Mesenchymal stem cell (in vitro differentiated cells and primary cell): ENCODE results near the gene EVC.

ENCODE experiments used
- DNase-seq: peaks from one replicate; pipeline ENCODE4 v3.0.0-alpha.2; 2013
- H2AFZ ChIP-seq: one replicate; pipeline ENCODE4 v1.6.1; 2013; ENCODE audit warnings: low read depth, mild to moderate bottlenecking, control low read depth, inconsistent platforms, low read length, moderate library complexity
- H2AK5ac ChIP-seq: 2 replicates; pipeline ENCODE4 v1.6.1; 2013; ENCODE audit warnings: low read length, moderate library complexity, mild to moderate bottlenecking, inconsistent platforms; ENCODE audit not compliant: severe bottlenecking
- H2BK120ac ChIP-seq: one replicate; pipeline ENCODE4 v1.6.1; 2013; ENCODE audit warnings: low read depth, mild to moderate bottlenecking, inconsistent platforms, low read length, moderate library complexity
- H2BK12ac ChIP-seq, 2 experiments: one replicate each; pipeline ENCODE4 v1.6.1; 2013; ENCODE audit warnings: inconsistent platforms in 2 of 2, low read length in 2 of 2, mild to moderate bottlenecking in 2 of 2, moderate library complexity in 2 of 2, control low read depth in 1 of 2
- H2BK15ac ChIP-seq: one replicate; pipeline ENCODE4 v1.6.1; 2013; ENCODE audit warnings: mild to moderate bottlenecking, low read depth, inconsistent platforms; ENCODE audit not compliant: poor library complexity, severe bottlenecking
- H2BK5ac ChIP-seq: 2 replicates; pipeline ENCODE4 v1.6.1; 2013; ENCODE audit warnings: low read depth, mild to moderate bottlenecking, low read length, control low read depth, inconsistent platforms; ENCODE audit not compliant: poor library complexity, severe bottlenecking
- H3K14ac ChIP-seq, 2 experiments: one replicate each; pipeline ENCODE4 v1.6.1; 2013; ENCODE audit warnings: inconsistent platforms in 2 of 2, low read length in 2 of 2, control low read depth in 1 of 2, mild to moderate bottlenecking in 1 of 2, moderate library complexity in 1 of 2
- H3K18ac ChIP-seq, 2 experiments: one replicate each; pipeline ENCODE4 v1.6.1; 2013; ENCODE audit warnings: inconsistent platforms in 2 of 2, low read length in 2 of 2, control low read depth in 1 of 2, low read depth in 1 of 2, mild to moderate bottlenecking in 1 of 2
- H3K23ac ChIP-seq, 2 experiments: one replicate each; pipeline ENCODE4 v1.6.1; 2013; ENCODE audit warnings: inconsistent platforms in 2 of 2, low read length in 2 of 2, mild to moderate bottlenecking in 2 of 2, moderate library complexity in 2 of 2, control low read depth in 1 of 2
- H3K27ac ChIP-seq: 2 replicates; pipeline ENCODE4 v1.5.1; 2013; ENCODE audit warnings: mild to moderate bottlenecking, moderate library complexity, low read length, control low read depth, inconsistent platforms; ENCODE audit not compliant: poor library complexity, severe bottlenecking
- H3K27me3 ChIP-seq, 2 experiments: 2 replicates each; pipeline versions ENCODE4 v1.6.1 to v1.7.0; 2013; ENCODE audit warnings: low read length in 2 of 2, mild to moderate bottlenecking in 2 of 2, moderate library complexity in 2 of 2, control low read depth in 1 of 2, inconsistent platforms in 1 of 2; ENCODE audit not compliant: control insufficient read depth in 1 of 2, insufficient read depth in 1 of 2
- H3K36me3 ChIP-seq, 2 experiments: 2 replicates each; pipeline versions ENCODE4 v1.6.1 to v1.7.0; 2013; ENCODE audit warnings: low read length in 2 of 2, control low read depth in 1 of 2, inconsistent platforms in 1 of 2, low read depth in 1 of 2, mild to moderate bottlenecking in 1 of 2; ENCODE audit not compliant: insufficient read depth in 2 of 2, control insufficient read depth in 1 of 2
- H3K4ac ChIP-seq, 2 experiments: one replicate each; pipeline ENCODE4 v1.6.1; 2013; ENCODE audit warnings: inconsistent platforms in 2 of 2, low read length in 2 of 2, mild to moderate bottlenecking in 2 of 2, moderate library complexity in 2 of 2, control low read depth in 1 of 2, low read depth in 1 of 2
- H3K4me1 ChIP-seq: 2 replicates; pipeline ENCODE4 v1.6.1; 2013; ENCODE audit warnings: low read depth, low read length, control low read depth; ENCODE audit not compliant: control insufficient read depth, insufficient read depth
- H3K4me2 ChIP-seq: 2 replicates; pipeline ENCODE4 v1.6.1; 2013; ENCODE audit warnings: low read length, mild to moderate bottlenecking, inconsistent platforms; ENCODE audit not compliant: poor library complexity, severe bottlenecking
- H3K4me3 ChIP-seq, 2 experiments: 2 replicates each; pipeline versions ENCODE4 v1.5.1 to v1.7.0; 2013; ENCODE audit warnings: low read length in 2 of 2, mild to moderate bottlenecking in 2 of 2, control low read depth in 1 of 2, low read depth in 1 of 2; ENCODE audit not compliant: insufficient read depth in 1 of 2
- H3K79me1 ChIP-seq: replicated peaks from 2 replicates; pipeline ENCODE4 v1.6.1; 2013; ENCODE audit warnings: mild to moderate bottlenecking, control low read depth, low read length, inconsistent platforms; ENCODE audit not compliant: poor library complexity, severe bottlenecking
- H3K9ac ChIP-seq: 2 replicates; pipeline ENCODE4 v1.7.0; 2013; ENCODE audit warnings: mild to moderate bottlenecking, low read length, moderate library complexity
- H3K9me3 ChIP-seq: 2 replicates; pipeline ENCODE4 v1.7.0; 2013; ENCODE audit warnings: mild to moderate bottlenecking, low read length; ENCODE audit not compliant: control insufficient read depth
- H4K8ac ChIP-seq: one replicate; pipeline ENCODE4 v1.6.1; 2013; ENCODE audit warnings: inconsistent platforms, mild to moderate bottlenecking, low read length, moderate library complexity
- H4K91ac ChIP-seq: one replicate; pipeline ENCODE4 v1.6.1; 2013; ENCODE audit warnings: mild to moderate bottlenecking, low read length, inconsistent platforms
- WGBS: methylation state at CpG from one replicate; pipeline ENCODE4 v1.1.7; 2013; ENCODE audit warnings: mixed read lengths; 5-methylcytosine and 5-hydroxymethylcytosine counted together

Gene EVC

GRCh38 chr4:5685296-5685695 lies 25.7 kb upstream of the EVC start:
- H3K79me1 ChIP-seq = peaks cover 2% of the 10 kb centered on the region
- peaks cover 4% of the 10 kb centered on the region for H3K4me1 ChIP-seq
- no peak for DNase-seq
- H4K91ac ChIP-seq = no peak overlapping the region
- no peak overlapping the region for H3K4me3 ChIP-seq
- H2AK5ac ChIP-seq = no peak overlapping the region
- H2AFZ ChIP-seq = no peak overlapping the region
- no peak overlapping the region for H3K9ac ChIP-seq
- no peak overlapping the region for H3K4ac ChIP-seq
- H3K23ac ChIP-seq = no peak overlapping the region
- H3K14ac ChIP-seq = no peak overlapping the region
- no peaks in the 10 kb centered on the region for H3K9me3 ChIP-seq
- 97% methylated on average over 7 of the region's 9 CpGs for WGBS
- H3K4me2 ChIP-seq = no peak overlapping the region
- H2BK120ac ChIP-seq = no peak overlapping the region
- no peak overlapping the region for H2BK5ac ChIP-seq
- no peak overlapping the region for H4K8ac ChIP-seq
- H3K36me3 ChIP-seq = peaks cover 75 to 93% of the 10 kb centered on the region in 2 experiments
- H3K27ac ChIP-seq = no peak overlapping the region
- no peak overlapping the region for H2BK15ac ChIP-seq
- no peak overlapping the region for H3K18ac ChIP-seq
- H3K27me3 ChIP-seq = no peaks in the 10 kb centered on the region
- H2BK12ac ChIP-seq = no peak overlapping the region

GRCh38 chr4:5686338-5686737 lies 24.7 kb upstream of the EVC start:
- H3K4ac ChIP-seq = no peak overlapping the region
- WGBS = 91% methylated on average over 5 of the region's 6 CpGs
- no peak overlapping the region for H2BK12ac ChIP-seq

GRCh38 chr4:5689065-5689464 lies 21.9 kb upstream of the EVC start:
- Histone ChIP-seq H4K8ac (no peak overlapping the region), H3K9ac (no peak overlapping the region), H2AK5ac (no peak overlapping the region), H2BK5ac (no peak overlapping the region), H2BK120ac (no peak overlapping the region), H3K14ac (no peak overlapping the region), H2AFZ (no peak overlapping the region), H2BK15ac (no peak overlapping the region), H3K9me3 (no peaks in the 10 kb centered on the region), H3K27me3 (no peaks in the 10 kb centered on the region), H3K79me1 (peaks cover 5% of the 10 kb centered on the region), H3K23ac (no peak overlapping the region), H4K91ac (no peak overlapping the region), H3K18ac (no peak overlapping the region), H3K4me1 (peaks cover 2% of the 10 kb centered on the region), H3K4ac (no peak overlapping the region), H3K4me2 (no peak overlapping the region), H3K27ac (no peak overlapping the region), H3K4me3 (no peak overlapping the region), H2BK12ac (no peak overlapping the region), H3K36me3 (peaks cover 73 to 96% of the 10 kb centered on the region in 2 experiments)
- DNase-seq = no peak
- WGBS = 97% methylated on average over 8 of the region's 8 CpGs

More at GRCh38 chr4:5686338-5686737, 24.7 kb upstream of the EVC start:
- Histone ChIP-seq H3K4me3 (no peak overlapping the region), H4K8ac (no peak overlapping the region), H3K4me1 (peaks cover 4% of the 10 kb centered on the region), H2BK15ac (no peak overlapping the region), H4K91ac (no peak overlapping the region), H2BK5ac (no peak overlapping the region), H3K9ac (no peak overlapping the region), H2AK5ac (no peak overlapping the region), H2BK120ac (no peak overlapping the region), H3K9me3 (no peaks in the 10 kb centered on the region), H3K27ac (no peak overlapping the region), H3K18ac (no peak overlapping the region), H3K36me3 (peaks cover 70 to 93% of the 10 kb centered on the region in 2 experiments), H3K14ac (no peak overlapping the region), H3K79me1 (peaks cover 2% of the 10 kb centered on the region), H2AFZ (no peak overlapping the region), H3K27me3 (no peaks in the 10 kb centered on the region), H3K4me2 (no peak overlapping the region), H3K23ac (no peak overlapping the region)
- DNase-seq = no peak

- no peak overlapping the region for H2AFZ ChIP-seq
- no peak overlapping the region for H3K18ac ChIP-seq
- no peak overlapping the region for H2BK12ac ChIP-seq
- peaks cover 65 to 94% of the 10 kb centered on the region in 2 experiments for H3K36me3 ChIP-seq
- no peak overlapping the region for H3K4me2 ChIP-seq
- H3K9me3 ChIP-seq = no peaks in the 10 kb centered on the region
- H3K4me3 ChIP-seq = no peak overlapping the region
- DNase-seq = no peak
- H4K8ac ChIP-seq = no peak overlapping the region
- H3K9ac ChIP-seq = no peak overlapping the region
- WGBS = 88% methylated on average over 7 of the region's 7 CpGs
- no peak overlapping the region for H3K27ac ChIP-seq
- H3K4me1 ChIP-seq = peaks cover 2% of the 10 kb centered on the region
- no peak overlapping the region for H3K23ac ChIP-seq
- H2BK15ac ChIP-seq = no peak overlapping the region
- no peak overlapping the region for H2BK5ac ChIP-seq
- no peaks in the 10 kb centered on the region for H3K27me3 ChIP-seq
- H2AK5ac ChIP-seq = no peak overlapping the region
- no peak overlapping the region for H3K4ac ChIP-seq
- H3K79me1 ChIP-seq = peaks cover 5% of the 10 kb centered on the region
- H4K91ac ChIP-seq = no peak overlapping the region
- H3K14ac ChIP-seq = no peak overlapping the region
- H2BK120ac ChIP-seq = no peak overlapping the region
Measured at GRCh38 chr4:5691491-5692132, 19.4 kb upstream of the EVC start.
